HG03469 (cell line): ENCODE measurements around the gene AUTS2.
A peak's percentile ranks its signal among the peaks of the same experiment; 100 is the strongest.

Source experiments
- ATAC-seq: cut with Tn5 transposase; IDR thresholded peaks from one replicate; pipeline ENCODE4 v1.9.1; 2021; ENCODE audit warnings: mild to moderate bottlenecking, moderate library complexity, moderate number of reproducible peaks; ENCODE audit not compliant: unreplicated experiment

The AUTS2 gene

GRCh38 chr7:69683002-69683401 is 84.7 kb downstream of the AUTS2 start:
- ATAC-seq: no peak

- no peak for ATAC-seq
Measured at GRCh38 chr7:69684369-69685292, 86.4 kb downstream of the AUTS2 start.

GRCh38 chr7:69685293-69685631 is 87.0 kb downstream of the AUTS2 start:
- ATAC-seq: no peak

- ATAC-seq: no peak
Measured at GRCh38 chr7:69686366-69686765, 88.1 kb downstream of the AUTS2 start.

- ATAC-seq: no peak
Measured at GRCh38 chr7:69687739-69688433, 89.6 kb downstream of the AUTS2 start.

- ATAC-seq: no peak
Measured at GRCh38 chr7:69690329-69690728, 92.1 kb downstream of the AUTS2 start.

- ATAC-seq: no peak
Measured at GRCh38 chr7:69691327-69691726, 93.1 kb downstream of the AUTS2 start.

GRCh38 chr7:69691734-69692133 is 93.5 kb downstream of the AUTS2 start:
- ATAC-seq: no peak

GRCh38 chr7:69692611-69693010 is 94.3 kb downstream of the AUTS2 start:
- ATAC-seq: no peak

GRCh38 chr7:69693042-69693441 is 94.8 kb downstream of the AUTS2 start:
- no peak for ATAC-seq

GRCh38 chr7:69696054-69696591 is 97.8 kb downstream of the AUTS2 start:
- peak; percentile 82 for ATAC-seq

- no peak for ATAC-seq
Measured at GRCh38 chr7:69696686-69697685, 98.7 kb downstream of the AUTS2 start.

GRCh38 chr7:69698109-69698825 is 100.0 kb downstream of the AUTS2 start:
- no peak for ATAC-seq

GRCh38 chr7:69699931-69700330 is 101.7 kb downstream of the AUTS2 start:
- no peak for ATAC-seq

GRCh38 chr7:69700331-69700730 is 102.1 kb downstream of the AUTS2 start:
- ATAC-seq: no peak

- ATAC-seq: no peak
Measured at GRCh38 chr7:69701288-69701687, 103.0 kb downstream of the AUTS2 start.

- no peak for ATAC-seq
Measured at GRCh38 chr7:69702357-69702756, 104.1 kb downstream of the AUTS2 start.

GRCh38 chr7:69703099-69703498 is 104.8 kb downstream of the AUTS2 start:
- ATAC-seq: no peak

- no peak for ATAC-seq
Measured at GRCh38 chr7:69706070-69706469, 107.8 kb downstream of the AUTS2 start.

- ATAC-seq: no peak
Measured at GRCh38 chr7:69708857-69709256, 110.6 kb downstream of the AUTS2 start.
